GM18507 (cell line): ENCODE data around the gene IP6K3.
A peak's percentile ranks its signal among the peaks of the same experiment; 100 is the strongest.

Source experiments
- DNase-seq: peaks from one replicate; pipeline ENCODE4 v3.0.0; 2011; ENCODE audit warnings: low read depth; ENCODE audit not compliant: insufficient read length; ENCODE audit errors: extremely low spot score
- FAIRE-seq: peaks from 2 replicates; lab custom pipeline; 2011; peaks lifted over from hg19 to GRCh38; lab: Jason Lieb, UNC

IP6K3 gene

DNA sequence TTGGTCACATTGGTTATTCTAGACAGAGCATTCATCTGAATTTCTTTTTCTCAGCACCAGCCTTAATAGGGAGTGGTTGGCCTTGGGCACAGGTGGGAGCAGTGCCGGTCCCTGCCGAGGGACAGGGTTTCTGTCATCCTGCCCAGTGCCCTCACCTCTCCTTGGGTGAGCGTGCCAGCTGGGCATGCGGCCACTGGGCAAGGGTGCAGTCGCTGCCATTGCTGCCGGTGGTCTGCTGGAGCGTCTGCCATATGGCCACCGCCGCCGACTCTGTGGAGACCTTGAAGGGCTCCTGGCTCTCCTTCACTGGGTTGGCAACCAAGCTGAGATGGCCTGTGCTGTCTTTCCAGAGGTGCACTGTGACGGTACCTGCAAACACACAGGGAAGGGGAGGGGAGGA is 18.8 kb downstream of the IP6K3 start:
- DNase-seq (no peak), FAIRE-seq (no peak)

DNA sequence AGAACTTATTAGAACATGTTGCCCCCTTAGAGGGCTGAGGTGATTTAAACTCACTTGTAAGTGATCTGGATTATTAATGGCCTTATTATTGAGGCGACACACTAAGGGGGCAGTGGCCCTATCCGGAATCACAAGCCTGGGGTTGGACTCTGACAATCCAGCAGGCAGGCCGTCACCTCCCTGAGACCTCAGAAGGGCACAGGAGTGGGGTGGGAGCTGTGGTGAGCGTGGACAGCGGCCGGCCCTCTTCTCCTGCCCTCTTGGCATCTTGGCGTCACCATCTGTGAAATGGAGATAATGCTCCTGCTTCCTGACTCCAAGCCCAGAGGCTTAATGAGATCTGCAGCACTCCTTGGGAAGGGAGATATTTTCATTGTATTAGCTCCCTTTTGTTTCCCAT is 19.6 kb downstream of the IP6K3 start:
- FAIRE-seq (no peak), DNase-seq (no peak)

DNA sequence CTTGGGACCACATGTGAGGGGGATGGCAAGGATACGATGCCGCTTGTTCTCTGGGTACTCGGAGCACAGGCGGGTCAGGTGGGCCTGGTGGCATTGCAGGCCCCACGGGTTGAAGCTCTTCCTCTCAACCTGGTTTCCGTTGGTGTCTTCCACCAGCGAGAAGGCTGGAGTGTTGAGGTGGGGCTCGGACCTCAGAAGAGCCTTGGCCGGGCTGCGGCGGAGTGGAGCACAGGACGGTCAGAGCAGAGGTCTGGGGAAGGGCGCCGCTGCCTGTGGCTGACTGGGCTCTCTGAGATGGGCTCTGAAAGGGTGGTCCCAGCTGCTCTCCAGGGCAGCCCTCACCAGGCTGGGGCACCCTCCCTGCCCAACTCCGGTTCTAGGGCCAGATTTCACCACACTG is 20.0 kb downstream of the IP6K3 start:
- FAIRE-seq: no peak
- no peak for DNase-seq

DNA sequence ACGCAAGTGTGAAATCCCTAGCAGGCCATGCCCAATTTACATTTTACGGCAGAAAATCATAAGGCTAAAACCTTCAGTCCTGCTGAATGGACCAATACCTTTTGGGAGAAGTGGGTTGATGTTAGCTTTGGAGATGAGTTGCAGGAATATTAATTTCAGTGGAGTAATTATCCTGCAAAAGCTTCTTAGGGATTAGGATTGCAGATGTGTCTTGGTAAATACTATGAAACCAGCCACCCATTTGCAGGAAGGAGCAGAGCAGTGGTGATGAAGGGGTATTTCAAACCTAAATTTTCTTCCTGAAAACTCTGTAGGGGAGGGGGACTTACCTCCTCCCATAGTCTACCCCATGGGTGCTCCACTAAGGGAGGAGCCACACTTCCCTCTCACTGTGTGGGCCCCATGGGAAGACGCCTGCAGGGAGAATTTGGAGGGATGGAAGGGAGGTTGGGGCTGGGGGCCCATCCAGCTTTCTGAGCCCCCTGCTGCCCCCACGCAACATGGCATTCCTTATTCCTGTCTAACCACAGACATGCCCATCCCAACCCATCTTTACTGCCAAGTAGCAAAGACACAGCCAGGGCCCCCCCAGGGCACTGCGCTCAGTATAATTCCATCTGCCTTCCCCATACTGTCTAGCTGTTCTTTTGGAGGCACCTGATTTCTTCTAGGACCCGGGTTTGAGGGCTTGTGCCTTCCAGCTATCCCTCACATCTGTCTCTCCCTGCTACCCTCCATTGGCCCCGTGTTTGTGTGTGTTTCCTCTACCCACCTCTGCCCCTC is 20.6 kb downstream of the IP6K3 start:
- DNase-seq (no peak), FAIRE-seq (no peak)

DNA sequence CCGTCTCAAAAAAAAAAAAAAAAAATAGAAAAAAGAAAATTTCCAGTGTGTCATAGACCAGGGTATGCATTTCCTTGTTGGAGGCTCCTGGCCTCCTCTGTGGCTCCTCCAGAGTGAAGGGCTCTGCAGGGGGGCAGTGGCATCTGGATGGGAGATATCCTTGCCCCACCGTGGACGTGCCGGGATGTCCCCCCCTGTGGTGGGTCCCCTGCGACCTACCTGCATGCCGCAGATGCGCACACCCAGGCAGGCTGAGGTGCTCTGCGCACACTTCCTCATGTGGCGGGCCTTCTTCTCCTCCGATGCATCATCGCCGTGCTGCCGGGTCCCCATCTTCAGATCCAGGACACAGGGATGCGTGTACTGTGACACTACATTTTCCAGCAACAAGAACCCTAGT is 21.5 kb downstream of the IP6K3 start:
- no peak for FAIRE-seq
- no peak for DNase-seq

DNA sequence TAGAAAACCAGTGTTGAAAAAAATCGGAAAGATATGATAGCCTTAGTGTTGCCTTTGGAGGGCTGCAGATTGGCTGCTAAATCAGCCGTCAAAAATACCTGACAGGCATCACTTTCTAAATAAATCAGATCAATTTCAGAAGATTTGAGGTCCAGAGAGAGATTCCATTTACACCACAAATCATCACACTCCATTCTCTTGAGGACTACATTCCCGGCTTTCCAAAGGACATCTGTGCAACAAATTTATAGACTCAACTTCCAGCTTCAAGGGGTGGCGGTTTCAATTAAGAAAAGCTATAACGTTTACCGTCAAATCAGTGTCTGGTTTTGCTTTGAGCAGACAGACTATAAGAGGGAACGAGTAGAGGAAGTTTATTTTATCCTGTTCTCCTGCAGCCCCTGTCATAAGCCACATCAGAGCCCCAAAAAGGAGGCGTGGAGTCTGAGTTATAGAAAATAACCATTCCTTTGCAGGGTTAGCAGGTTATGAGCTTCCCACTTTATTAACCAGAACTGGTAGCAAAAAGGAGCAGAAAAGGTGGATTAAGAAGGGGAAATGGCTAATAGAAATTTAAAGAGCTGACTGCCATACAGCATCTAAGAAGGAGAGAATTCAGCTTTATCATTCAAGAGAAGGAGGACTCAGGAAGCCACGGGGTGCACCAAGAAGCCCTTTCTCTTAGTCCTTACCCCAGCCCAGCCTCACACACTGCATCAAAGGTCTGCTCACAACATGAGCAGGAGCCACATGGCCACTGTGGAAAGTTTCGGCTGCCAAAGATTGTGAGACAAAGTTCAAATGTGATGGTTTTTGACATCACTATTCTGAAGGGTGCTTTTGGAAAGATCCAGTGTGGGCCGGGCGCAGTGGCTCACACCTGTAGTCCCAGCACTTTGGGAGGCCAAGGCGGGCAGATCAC is 22.3 kb downstream of the IP6K3 start:
- DNase-seq: no peak
- FAIRE-seq: no peak

DNA sequence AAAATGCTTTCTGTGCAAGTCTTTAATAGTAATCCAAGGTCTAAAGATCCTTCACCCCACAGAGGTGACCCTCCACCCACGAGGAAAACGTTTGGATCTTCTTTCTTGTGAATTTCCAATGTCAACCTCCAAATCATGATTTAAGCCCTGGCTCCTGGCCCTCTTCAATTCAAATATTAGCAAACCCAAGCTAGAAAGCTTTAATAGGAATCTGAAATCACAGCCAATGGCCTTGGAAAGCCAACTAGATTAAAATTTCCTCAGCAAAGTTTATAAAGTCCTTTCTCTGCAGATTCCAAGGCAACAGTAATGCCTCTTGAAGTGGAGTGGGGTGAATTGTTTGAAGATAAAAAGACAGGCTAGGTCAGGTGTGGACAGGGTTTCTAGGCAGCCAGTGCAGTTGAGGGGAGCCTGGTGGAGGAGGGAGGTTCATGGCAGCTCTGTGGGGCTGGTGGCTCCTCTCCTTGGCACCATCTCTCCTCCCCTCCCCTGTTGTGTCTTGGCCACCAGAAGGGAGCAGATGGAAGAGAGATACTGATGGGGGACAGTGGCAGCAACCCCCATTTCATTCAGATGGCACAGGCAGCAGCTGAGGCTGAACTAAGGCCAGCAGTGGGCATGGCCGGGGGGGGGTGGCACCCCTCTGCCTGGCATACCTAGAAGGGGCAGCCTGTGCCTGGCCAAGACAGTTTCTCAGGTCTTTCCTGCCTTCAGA is 23.2 kb downstream of the IP6K3 start:
- no peak for FAIRE-seq

DNA sequence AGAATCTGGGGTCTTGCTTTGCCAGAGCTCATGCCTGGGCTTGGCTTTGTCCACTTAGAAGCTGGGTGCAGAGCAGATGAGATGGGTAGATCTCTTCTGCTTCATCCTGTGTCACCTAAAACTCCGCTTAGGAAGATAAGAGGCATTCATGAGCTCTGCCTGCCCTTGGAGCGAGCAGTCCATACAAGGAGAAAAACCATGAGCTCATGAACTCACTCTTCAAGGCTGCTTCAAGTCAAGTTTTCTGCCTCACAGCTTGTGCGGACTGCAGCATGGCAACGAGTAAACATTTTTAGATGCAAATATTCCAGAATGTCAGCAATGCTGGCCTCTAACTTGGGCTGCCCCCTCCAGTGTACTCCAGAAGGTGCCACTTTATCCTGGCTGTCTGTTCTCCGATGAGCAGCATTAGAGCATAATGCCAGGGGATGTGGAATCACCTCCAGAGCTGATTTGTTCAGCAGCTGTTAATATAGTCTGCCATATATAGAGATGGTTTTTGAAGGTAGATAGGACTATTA is 24.5 kb downstream of the IP6K3 start:
- no peak for DNase-seq

More for the DNA sequence above, 23.2 kb downstream of the IP6K3 start:
- DNase-seq: no peak

DNA sequence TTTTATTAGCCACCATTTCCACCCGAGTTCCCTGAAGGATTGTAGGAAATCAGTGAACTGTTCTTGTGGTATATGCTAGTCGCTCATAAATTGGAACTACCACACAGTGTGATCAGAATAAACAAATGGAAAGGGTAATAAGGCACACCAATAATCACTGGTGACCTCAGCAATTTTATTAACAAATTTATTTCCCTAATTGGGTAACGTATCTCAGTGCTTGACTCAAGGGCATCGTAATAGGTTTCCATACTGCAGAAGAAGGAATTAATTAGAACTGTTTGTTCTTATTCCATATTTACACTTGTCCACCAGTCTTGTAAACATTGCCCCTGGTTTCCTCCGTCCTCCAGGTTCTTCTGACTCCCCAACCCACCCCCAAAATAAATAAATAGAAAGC is 25.2 kb downstream of the IP6K3 start:
- no peak for FAIRE-seq
- no peak for DNase-seq

More for the DNA sequence above, 24.5 kb downstream of the IP6K3 start:
- no peak for FAIRE-seq

DNA sequence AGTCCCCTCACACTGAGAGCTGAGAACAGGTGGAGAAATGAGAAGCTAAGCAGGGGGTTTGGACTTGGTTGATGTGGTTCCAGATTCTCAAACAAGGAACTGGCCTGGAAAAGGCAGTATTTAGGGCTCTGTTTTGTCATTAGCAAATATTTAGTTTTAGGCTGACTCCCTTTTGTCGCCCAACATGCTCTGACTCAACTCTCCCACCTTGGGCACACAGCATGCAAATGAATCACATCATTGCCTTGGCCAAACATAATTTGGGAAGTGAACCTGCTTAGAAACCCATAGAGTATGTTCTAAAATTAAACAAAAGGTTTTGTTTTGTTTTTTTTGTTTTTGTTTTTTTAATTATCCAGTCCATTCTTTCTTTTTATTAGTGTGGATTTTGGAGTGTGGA is 25.7 kb downstream of the IP6K3 start:
- no peak for DNase-seq

DNA sequence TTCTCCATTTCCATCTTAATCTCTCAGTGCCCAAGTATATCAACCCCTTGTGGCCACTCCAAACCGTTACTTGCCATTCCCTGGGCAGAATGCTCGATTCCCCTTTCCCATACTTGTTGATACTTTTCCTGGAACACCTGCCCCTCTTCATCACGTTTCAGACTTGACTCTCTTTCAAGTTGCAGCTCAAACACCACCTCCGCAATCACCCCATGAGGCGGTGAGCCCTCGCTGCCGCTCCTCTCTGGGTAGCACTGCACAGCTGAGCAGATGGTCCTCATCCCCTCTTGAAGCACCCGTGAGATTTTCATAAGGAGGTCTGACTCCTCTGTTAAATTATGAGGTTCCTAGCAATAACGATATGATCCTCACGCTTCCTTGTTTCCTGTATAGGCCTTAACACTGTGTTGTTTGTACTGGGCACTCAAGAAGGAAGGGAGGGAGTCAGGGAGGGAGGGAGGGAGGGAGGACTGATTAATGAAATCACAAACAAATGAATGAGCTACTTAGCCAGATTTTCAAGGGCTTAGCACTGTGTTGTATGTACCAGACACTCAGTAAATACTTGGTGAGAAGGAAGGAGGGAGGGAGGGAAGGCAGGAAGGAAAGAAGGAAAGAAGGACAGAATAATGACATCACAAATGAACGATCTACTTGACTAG is 27.2 kb downstream of the IP6K3 start:
- DNase-seq (no peak), FAIRE-seq (no peak)

More for the DNA sequence above, 25.7 kb downstream of the IP6K3 start:
- peak; percentile 9 for FAIRE-seq

DNA sequence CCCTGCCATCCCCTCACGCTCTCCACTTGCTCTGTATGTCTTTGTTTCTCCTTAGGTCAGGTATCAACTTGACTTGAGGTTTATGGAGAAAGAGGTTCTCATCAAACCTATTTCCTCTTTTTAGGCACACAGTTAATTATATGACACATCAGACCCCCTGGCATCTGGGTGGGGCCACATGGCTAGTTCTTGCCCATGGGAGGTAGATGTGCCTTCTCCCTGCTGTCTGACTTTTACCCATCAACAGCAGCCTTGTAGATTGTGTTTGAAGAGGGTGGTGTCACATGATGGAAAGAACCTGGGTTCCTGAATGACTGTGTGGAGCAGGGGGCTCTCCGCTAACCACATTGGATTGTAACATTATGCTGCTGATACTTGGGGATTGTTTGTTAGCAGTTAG is 28.0 kb downstream of the IP6K3 start:
- DNase-seq (no peak), FAIRE-seq (no peak)

DNA sequence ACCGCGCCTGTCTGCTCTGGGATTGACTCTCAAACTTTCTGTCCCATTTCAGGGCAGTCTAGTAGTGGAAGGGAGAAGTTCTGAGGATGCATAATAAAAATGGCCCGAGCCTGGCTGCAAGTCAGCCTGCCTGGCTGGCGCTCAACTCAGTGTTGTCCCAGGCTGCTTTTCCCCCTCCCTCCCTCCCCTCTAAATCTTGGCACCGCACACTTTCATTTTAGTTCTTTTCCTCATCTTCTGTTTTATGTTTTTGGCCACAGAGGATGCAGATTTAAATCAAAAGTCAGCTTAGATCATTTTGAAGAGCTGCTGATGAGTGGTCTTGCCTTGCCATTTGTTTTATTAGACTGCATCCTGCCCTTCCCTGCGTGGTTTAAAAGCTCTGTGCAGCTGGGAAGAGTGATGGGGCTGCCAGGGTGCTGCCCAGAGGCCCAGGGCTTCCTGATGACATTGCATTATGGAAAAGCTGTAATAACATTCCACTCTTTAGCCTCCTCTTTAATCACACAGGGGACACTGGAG is 28.7 kb downstream of the IP6K3 start:
- DNase-seq: no peak

DNA sequence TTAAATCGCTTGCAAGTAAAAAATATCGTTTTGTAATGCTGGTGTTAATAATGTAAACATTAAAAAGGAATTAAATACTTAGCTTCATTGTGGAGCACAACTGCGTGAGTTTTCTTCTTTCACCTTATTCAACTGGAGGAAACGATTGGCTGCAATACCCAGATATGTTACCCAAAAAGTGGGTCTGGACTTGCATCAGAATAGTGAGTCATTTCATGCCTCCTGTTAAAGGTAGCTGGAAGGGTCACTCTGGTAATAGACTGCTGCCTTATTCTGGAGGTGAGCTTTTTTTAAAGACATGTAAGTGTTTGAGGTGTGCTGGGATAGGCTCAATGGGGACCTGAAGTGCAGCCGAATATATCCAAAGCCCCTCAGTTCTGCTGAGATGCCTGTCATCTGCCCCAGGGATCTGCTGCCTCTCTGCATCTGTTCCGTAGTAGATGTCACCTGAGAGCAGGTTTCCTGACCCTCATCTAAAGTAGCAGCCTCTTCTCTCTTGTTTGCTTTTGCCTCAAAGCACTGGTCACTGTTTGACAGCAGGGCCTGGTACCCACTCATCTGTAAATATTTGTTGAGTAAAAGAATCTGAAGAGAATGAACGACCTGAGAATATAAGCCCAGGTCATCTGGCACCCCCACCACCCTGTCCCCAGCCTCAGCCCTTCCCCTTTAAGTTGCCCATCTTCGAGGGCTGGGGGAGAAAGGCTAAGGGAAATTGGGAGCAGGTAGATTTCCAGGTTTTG is 29.6 kb downstream of the IP6K3 start:
- DNase-seq (no peak), FAIRE-seq (no peak)

More for the DNA sequence above, 28.7 kb downstream of the IP6K3 start:
- FAIRE-seq: no peak

DNA sequence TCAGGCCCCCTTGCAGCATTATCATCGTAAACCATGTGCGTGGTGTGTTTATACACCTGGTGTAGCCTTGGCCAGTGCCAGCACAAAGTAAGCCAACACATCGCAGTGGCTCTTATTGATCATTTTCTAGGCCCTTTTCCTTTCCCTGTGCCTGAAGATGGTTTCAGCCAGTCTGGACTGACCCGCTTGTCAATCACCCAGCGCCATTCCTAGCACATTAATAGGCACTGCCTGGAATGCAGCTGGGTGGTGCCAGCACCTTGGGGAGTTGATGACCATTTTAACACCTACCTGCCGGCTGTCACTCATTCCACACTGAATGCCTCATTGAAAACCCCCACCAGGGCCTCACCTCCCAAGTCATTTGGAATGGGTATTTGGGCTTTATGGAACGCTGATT is 30.3 kb downstream of the IP6K3 start:
- no peak for DNase-seq
- no peak for FAIRE-seq

DNA sequence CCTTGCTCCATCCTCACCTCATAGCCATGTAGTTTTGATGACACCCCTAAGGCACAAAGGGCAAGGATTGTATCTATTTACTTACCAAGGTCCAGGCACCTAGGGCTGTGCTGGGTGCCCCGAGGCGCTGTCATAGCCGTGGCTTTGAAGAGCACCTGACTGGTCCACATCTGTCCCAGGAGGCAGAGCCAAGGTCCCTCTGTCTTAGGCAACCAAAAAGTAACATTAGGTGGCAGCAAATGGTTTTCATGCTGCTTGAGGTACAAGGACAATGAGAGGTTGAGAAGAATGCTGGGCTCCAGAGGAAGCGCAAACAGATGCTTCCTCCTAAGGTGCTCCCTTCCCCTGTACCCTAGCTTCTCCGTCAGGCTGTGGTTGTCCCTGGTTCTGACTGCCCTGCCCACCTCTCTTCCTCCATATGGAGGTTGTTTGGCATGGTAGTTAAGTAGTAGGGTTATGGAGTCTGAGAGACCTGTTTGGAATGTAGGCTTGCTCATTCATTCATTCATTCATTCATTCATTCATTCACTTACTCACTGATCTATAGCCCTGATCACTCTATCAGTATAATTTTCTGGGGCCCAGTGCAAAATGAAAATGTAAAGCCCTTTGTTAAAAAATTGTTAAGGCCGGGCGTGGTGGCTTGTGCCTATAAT is 32.2 kb downstream of the IP6K3 start:
- DNase-seq (no peak), FAIRE-seq (no peak)

DNA sequence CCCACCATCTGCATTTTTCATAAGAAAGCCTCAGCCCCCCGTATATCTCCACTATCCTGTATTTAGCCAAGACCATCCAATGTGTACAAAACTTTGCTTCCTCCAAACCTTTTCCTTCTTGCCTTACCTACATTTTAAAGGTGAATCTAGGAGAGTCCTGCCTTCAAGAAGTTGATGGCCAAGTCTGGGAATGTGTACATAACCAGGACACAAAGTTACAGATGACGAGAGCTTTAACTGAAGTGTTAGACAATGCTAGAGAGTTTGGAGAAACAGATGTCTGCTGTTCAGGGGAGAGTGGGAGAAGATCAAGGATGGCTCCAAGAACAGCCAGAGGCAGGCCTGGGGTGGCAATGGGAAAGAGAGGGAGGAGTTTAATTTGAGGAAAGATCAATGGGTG is 32.9 kb downstream of the IP6K3 start:
- no peak for FAIRE-seq
- DNase-seq: no peak

DNA sequence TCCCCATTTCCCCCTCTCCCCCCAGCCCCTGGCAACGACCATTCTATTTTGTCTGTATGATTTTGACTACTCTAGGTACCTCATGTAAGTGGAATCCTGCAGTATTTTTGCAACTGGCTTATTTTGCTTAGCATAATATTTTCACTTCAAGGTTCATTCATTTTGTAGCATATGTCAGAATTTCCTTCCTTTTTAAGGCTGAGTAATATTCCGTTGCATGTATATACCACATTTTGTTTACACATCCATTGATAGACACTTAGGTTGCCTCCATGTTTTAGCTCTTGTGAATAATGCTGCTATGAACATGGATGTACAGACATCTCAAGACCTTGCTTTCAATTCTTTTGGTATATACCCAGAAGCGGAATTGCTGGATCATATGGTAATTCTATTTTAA is 33.8 kb downstream of the IP6K3 start:
- no peak for FAIRE-seq

More for the DNA sequence above, 33.8 kb downstream of the IP6K3 start:
- no peak for DNase-seq
